Trophoblast cell (in vitro differentiated cells and primary cell): ENCODE results near the gene MAGEH1.
A peak's percentile ranks its signal among the peaks of the same experiment; 100 is the strongest.
"Not testable (repeated sequence)": the region's sequence is repeated elsewhere in the genome, so short reads cannot be mapped to it uniquely, and the experiment has no call there.

Experiments
- DNase-seq, 2 donors: peaks; one replicate each; pipeline ENCODE4 v3.0.0-alpha.2; 2016
- H2AFZ ChIP-seq: 2 replicates; pipeline ENCODE4 v1.6.1; 2013; ENCODE audit warnings: low read length, moderate library complexity, mild to moderate bottlenecking; ENCODE audit not compliant: insufficient read depth, poor library complexity
- H2AK5ac ChIP-seq: 2 replicates; pipeline ENCODE4 v1.6.1; 2013; ENCODE audit warnings: mild to moderate bottlenecking, low read length
- H2BK120ac ChIP-seq: 2 replicates; pipeline ENCODE4 v1.6.1; 2013; ENCODE audit warnings: low read length, mild to moderate bottlenecking, moderate library complexity; ENCODE audit not compliant: insufficient read depth, poor library complexity
- H2BK12ac ChIP-seq: 2 replicates; pipeline ENCODE4 v1.6.1; 2013; ENCODE audit warnings: mild to moderate bottlenecking, low read length, moderate library complexity
- H2BK5ac ChIP-seq: 2 replicates; pipeline ENCODE4 v1.6.1; 2013; ENCODE audit warnings: low read length, low read depth, moderate library complexity, mild to moderate bottlenecking; ENCODE audit not compliant: poor library complexity
- H3K14ac ChIP-seq: 2 replicates; pipeline ENCODE4 v1.6.1; 2013; ENCODE audit warnings: mild to moderate bottlenecking, low read length
- H3K18ac ChIP-seq: 2 replicates; pipeline ENCODE4 v1.6.1; 2013; ENCODE audit warnings: mild to moderate bottlenecking, low read length
- H3K23ac ChIP-seq: 2 replicates; pipeline ENCODE4 v1.6.1; 2013; ENCODE audit warnings: low read length
- H3K27ac ChIP-seq: 2 replicates; pipeline ENCODE4 v1.5.1; 2013; ENCODE audit warnings: low read depth, mild to moderate bottlenecking, inconsistent platforms, low read length, moderate library complexity
- H3K27me3 ChIP-seq: 2 replicates; pipeline ENCODE4 v1.6.1; 2013; ENCODE audit warnings: inconsistent platforms, mild to moderate bottlenecking, low read length, moderate library complexity; ENCODE audit not compliant: insufficient read depth
- H3K36me3 ChIP-seq, 2 experiments: 1 replicate in 1 of 2; 2 replicates in 1 of 2; pipeline ENCODE4 v1.6.1; 2013; ENCODE audit warnings: low read length in 2 of 2, mild to moderate bottlenecking in 2 of 2, moderate library complexity in 1 of 2; ENCODE audit not compliant: insufficient read depth in 2 of 2, control insufficient read depth in 1 of 2
- H3K4ac ChIP-seq: 2 replicates; pipeline ENCODE4 v1.6.1; 2013; ENCODE audit warnings: low read depth, mild to moderate bottlenecking, low read length, moderate library complexity
- H3K4me1 ChIP-seq, 2 experiments: 1 replicate in 1 of 2; 2 replicates in 1 of 2; pipeline ENCODE4 v1.6.1; 2013; ENCODE audit warnings: low read length in 2 of 2, mild to moderate bottlenecking in 2 of 2, moderate library complexity in 1 of 2; ENCODE audit not compliant: insufficient read depth in 2 of 2, control insufficient read depth in 1 of 2
- H3K4me2 ChIP-seq: 2 replicates; pipeline ENCODE4 v1.6.1; 2013; ENCODE audit warnings: inconsistent platforms, mild to moderate bottlenecking, low read length, moderate library complexity
- H3K4me3 ChIP-seq: 2 replicates; pipeline ENCODE4 v1.5.1; 2013; ENCODE audit warnings: mild to moderate bottlenecking, low read depth, low read length, inconsistent platforms
- H3K79me1 ChIP-seq: one replicate; pipeline ENCODE4 v1.6.1; 2013; ENCODE audit warnings: low read length
- H3K79me2 ChIP-seq: 2 replicates; pipeline ENCODE4 v1.6.1; 2013; ENCODE audit warnings: low read length, mild to moderate bottlenecking; ENCODE audit not compliant: control insufficient read depth, insufficient read depth, poor library complexity
- H3K9ac ChIP-seq: 2 replicates; pipeline ENCODE4 v1.6.1; 2013; ENCODE audit warnings: mild to moderate bottlenecking, low read length
- H3K9me3 ChIP-seq: 2 replicates; pipeline ENCODE4 v1.6.1; 2013; ENCODE audit warnings: low read depth, mild to moderate bottlenecking, control low read depth, inconsistent platforms, low read length; ENCODE audit not compliant: insufficient read depth
- H4K12ac ChIP-seq: 2 replicates; pipeline ENCODE4 v1.6.1; 2013; ENCODE audit warnings: low read depth, mild to moderate bottlenecking, low read length, moderate library complexity
- H4K8ac ChIP-seq: 2 replicates; pipeline ENCODE4 v1.6.1; 2013; ENCODE audit warnings: low read depth, mild to moderate bottlenecking, low read length, moderate library complexity
- H4K91ac ChIP-seq: one replicate; pipeline ENCODE4 v1.6.1; 2013; ENCODE audit warnings: low read depth, mild to moderate bottlenecking, low read length, moderate library complexity
- WGBS: extraction: QIAGEN DNeasy Blood & Tissue Kit; methylation state at CpG from one replicate; pipeline ENCODE4 v1.1.7; 2013; ENCODE audit warnings: missing lambda C conversion rate; ENCODE audit not compliant: insufficient read length, insufficient coverage; ENCODE audit errors: extremely low coverage; 5-methylcytosine and 5-hydroxymethylcytosine counted together

MAGEH1 gene

DNA sequence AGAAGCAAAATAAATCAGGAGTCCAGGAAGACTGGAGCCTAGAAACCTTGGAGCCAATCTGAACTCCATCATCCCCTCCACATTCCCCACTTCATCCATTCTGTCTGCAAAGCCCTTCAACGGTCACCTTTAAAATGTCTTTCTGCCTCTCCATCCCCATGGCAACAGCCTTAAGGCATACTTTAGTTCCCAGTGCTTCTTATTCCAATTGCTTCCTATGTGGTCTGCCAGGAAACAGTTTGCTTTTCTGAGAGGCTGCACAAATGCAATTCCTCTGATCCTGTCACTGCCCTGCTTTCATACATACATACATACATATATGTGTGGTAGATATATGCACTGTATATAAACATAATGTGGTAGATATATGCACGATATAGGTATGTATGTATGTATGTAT is 786 bp upstream of the MAGEH1 start:
- Histone ChIP-seq H4K12ac (no peak overlapping the region), H3K18ac (no peak overlapping the region), H3K27ac (no peak overlapping the region), H2AFZ (no peak overlapping the region), H3K4me2 (no peak overlapping the region), H3K79me2 (no peaks in the 10 kb centered on the region), H4K8ac (no peak overlapping the region), H3K4me1 (peaks cover 0 to 3% of the 10 kb centered on the region in 2 experiments), H2BK120ac (no peak overlapping the region), H2BK12ac (no peak overlapping the region), H3K23ac (no peak overlapping the region), H3K79me1 (peaks cover 3% of the 10 kb centered on the region), H3K36me3 (no peaks in the 10 kb centered on the region), H3K4ac (no peak overlapping the region), H2AK5ac (no peak overlapping the region), H3K9ac (no peak overlapping the region), H3K4me3 (no peak overlapping the region), H4K91ac (no peak overlapping the region), H2BK5ac (no peak overlapping the region), H3K14ac (no peak overlapping the region), H3K9me3 (no peaks in the 10 kb centered on the region), H3K27me3 (no peaks in the 10 kb centered on the region)
- no CpG with 5 or more reads among the region's 2 CpGs for WGBS
- no peak for DNase-seq

DNA sequence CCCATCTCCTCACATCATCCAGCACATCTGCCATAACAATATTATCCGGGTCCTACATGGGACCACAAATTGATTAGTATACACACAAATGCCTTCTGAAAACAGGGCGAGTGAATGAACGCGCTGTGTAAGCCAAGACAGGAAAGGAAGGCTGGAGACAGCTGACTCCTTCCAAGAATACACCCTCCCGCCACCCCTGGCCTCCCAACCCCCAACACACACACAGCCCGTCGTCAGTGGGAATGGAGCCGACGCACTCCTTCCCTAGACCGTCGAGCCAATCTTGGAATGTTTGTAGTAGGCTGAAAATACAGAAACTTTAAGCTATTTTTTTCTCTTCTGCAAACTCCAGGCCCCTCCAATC is 319 bp upstream of the MAGEH1 start:
- peaks cover 0 to 3% of the 10 kb centered on the region in 2 experiments for H3K4me1 ChIP-seq
- H3K18ac ChIP-seq: peak overlapping the region; percentile 65
- H3K36me3 ChIP-seq: no peaks in the 10 kb centered on the region
- peak overlapping the region; percentile 64 for H3K4me2 ChIP-seq
- H2BK5ac ChIP-seq: peak overlapping the region; percentile 49
- H3K9me3 ChIP-seq: no peaks in the 10 kb centered on the region
- peak overlapping the region; percentile 56 for H3K4me3 ChIP-seq
- peaks cover 3% of the 10 kb centered on the region for H3K79me1 ChIP-seq
- no peaks in the 10 kb centered on the region for H3K79me2 ChIP-seq
- H3K4ac ChIP-seq: peak overlapping the region; percentile 17
- H3K9ac ChIP-seq: no peak overlapping the region
- H3K27ac ChIP-seq: no peak overlapping the region
- peak overlapping the region; percentile 70 for H4K12ac ChIP-seq
- peak overlapping the region; percentile 46 for H2AK5ac ChIP-seq
- H2BK12ac ChIP-seq: no peak overlapping the region
- H3K14ac ChIP-seq: no peak overlapping the region
- H2AFZ ChIP-seq: peak overlapping the region; percentile 87
- H4K91ac ChIP-seq: peak overlapping the region; percentile 47
- H3K23ac ChIP-seq: no peak overlapping the region
- H4K8ac ChIP-seq: peak overlapping the region; percentile 94
- peak overlapping the region; percentile 33 for H2BK120ac ChIP-seq
- H3K27me3 ChIP-seq: no peaks in the 10 kb centered on the region
- no peak for DNase-seq
- no CpG with 5 or more reads among the region's 11 CpGs for WGBS

DNA sequence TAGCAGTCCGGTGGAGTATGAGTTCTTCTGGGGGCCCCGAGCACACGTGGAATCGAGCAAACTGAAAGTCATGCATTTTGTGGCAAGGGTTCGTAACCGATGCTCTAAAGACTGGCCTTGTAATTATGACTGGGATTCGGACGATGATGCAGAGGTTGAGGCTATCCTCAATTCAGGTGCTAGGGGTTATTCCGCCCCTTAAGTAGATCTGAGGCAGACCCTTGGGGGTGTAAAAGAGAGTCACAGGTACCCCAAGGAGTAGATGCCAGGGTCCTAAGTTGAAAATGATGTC is 852 bp downstream of the MAGEH1 start:
- peak overlapping the region; percentile 70 for H3K4me3 ChIP-seq

DNA sequence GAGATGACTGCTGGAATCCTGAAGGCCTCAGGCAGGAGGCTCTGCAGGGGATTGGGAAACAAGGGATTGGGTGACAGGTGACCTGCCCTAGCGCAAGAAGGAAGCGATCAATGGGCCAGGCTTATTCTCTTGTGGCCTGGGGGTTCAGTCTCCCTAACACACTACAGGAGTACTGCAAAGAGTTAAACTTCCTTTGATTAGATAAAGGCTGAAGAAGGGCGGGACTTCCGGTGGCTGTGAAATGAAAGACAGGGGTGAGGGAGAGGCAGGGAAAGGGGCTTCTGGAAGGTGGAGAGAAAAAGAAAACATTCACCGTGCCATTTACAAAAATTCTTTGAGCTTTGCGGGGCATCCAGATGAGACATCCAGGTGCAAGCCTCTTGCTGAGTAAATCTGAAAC is 3.8 kb downstream of the MAGEH1 start:
- H2BK120ac ChIP-seq, H3K4me1 ChIP-seq, H3K4me2 ChIP-seq, H2BK5ac ChIP-seq, H3K18ac ChIP-seq, H3K9ac ChIP-seq, H4K12ac ChIP-seq, H2AK5ac ChIP-seq, H3K14ac ChIP-seq, H2AFZ ChIP-seq, H3K79me1 ChIP-seq, H3K23ac ChIP-seq, H3K79me2 ChIP-seq, H3K9me3 ChIP-seq, H4K8ac ChIP-seq, H2BK12ac ChIP-seq, DNase-seq, H4K91ac ChIP-seq, H3K4me3 ChIP-seq, H3K27ac ChIP-seq, H3K36me3 ChIP-seq, H3K27me3 ChIP-seq, H3K4ac ChIP-seq: not testable (repeated sequence)
- WGBS: no CpG with 5 or more reads among the region's 6 CpGs

More for the DNA sequence above, 852 bp downstream of the MAGEH1 start:
- H3K18ac ChIP-seq: no peak overlapping the region
- H2BK12ac ChIP-seq: no peak overlapping the region
- H3K9ac ChIP-seq: no peak overlapping the region
- no peak for DNase-seq
- H3K4me2 ChIP-seq: peak overlapping the region; percentile 64
- no peak overlapping the region for H3K4ac ChIP-seq
- no CpG with 5 or more reads among the region's 9 CpGs for WGBS
- H2AFZ ChIP-seq: no peak overlapping the region
- no peak overlapping the region for H4K8ac ChIP-seq
- H4K12ac ChIP-seq: no peak overlapping the region
- H2BK120ac ChIP-seq: no peak overlapping the region
- peaks cover 0 to 3% of the 10 kb centered on the region in 2 experiments for H3K4me1 ChIP-seq
- H3K14ac ChIP-seq: no peak overlapping the region
- H3K36me3 ChIP-seq: no peaks in the 10 kb centered on the region
- H3K79me2 ChIP-seq: no peaks in the 10 kb centered on the region
- H3K9me3 ChIP-seq: no peaks in the 10 kb centered on the region
- no peak overlapping the region for H3K23ac ChIP-seq
- no peak overlapping the region for H4K91ac ChIP-seq
- H3K27ac ChIP-seq: no peak overlapping the region
- no peak overlapping the region for H2AK5ac ChIP-seq
- peaks cover 3% of the 10 kb centered on the region for H3K79me1 ChIP-seq
- H2BK5ac ChIP-seq: no peak overlapping the region
- no peaks in the 10 kb centered on the region for H3K27me3 ChIP-seq
